Panc1 (cell line): ENCODE measurements around the gene ITGA3. TPM values are rescaled to one million over a fixed set of nuclear protein-coding genes. Genes with fewer than 3 reads are reported as not detected.

Source experiments
- ATAC-seq: fragments of 200-7000 bp; cut with Tn5 transposase; 2 replicates; pipeline ENCODE4 v1.9.1; 2020; ENCODE audit warnings: mild to moderate bottlenecking, moderate library complexity
- BruUV-seq: library from RNA; stranded (reverse); fragments of 400-500 nt; replicated peaks from 2 replicates; lab custom pipeline; 2021; lab: Mats Ljungman, UMichigan
- CTCF ChIA-PET: fragments of 300-600 bp; sonication (Branson Sonifier 250); formaldehyde crosslinking; loops from one replicate; lab custom pipeline; 2022; ENCODE audit warnings: antibody characterized with exemption; lab: Charles Lee
- POLR2A ChIA-PET: fragments of 300-600 bp; sonication (Branson Sonifier 250); formaldehyde crosslinking; loops from one replicate; lab custom pipeline; 2022; ENCODE audit warnings: antibody characterized with exemption; lab: Charles Lee
- DNase-seq: peaks from one replicate; pipeline ENCODE4 v3.0.0-alpha.2; 2010; ENCODE audit warnings: low read depth, low spot score
- H3K27ac ChIP-seq: 2 replicates; pipeline ENCODE4 v1.5.1; 2011; ENCODE audit warnings: mild to moderate bottlenecking, low read length, inconsistent platforms
- H3K27me3 ChIP-seq: fragments of 200-500 bp; sonication (Bioruptor generic); 2 replicates; pipeline ENCODE4 v1.6.0; 2014; ENCODE audit warnings: low read length, inconsistent platforms; ENCODE audit not compliant: control insufficient read depth, insufficient read depth
- H3K36me3 ChIP-seq: fragments of 200-500 bp; sonication (Bioruptor generic); 2 replicates; pipeline ENCODE4 v1.5.1; 2014; ENCODE audit warnings: inconsistent platforms, mild to moderate bottlenecking, low read length, moderate library complexity; ENCODE audit not compliant: control insufficient read depth, insufficient read depth
- H3K4me1 ChIP-seq: 2 replicates; pipeline ENCODE4 v1.5.1; 2011; ENCODE audit warnings: inconsistent platforms, mild to moderate bottlenecking, low read length, moderate library complexity; ENCODE audit not compliant: control insufficient read depth, insufficient read depth
- H3K4me3 ChIP-seq, 2 experiments: 2 replicates each; pipeline ENCODE4 v1.5.1; 2011 to 2012; ENCODE audit warnings: low read depth in 2 of 2, low read length in 2 of 2, mild to moderate bottlenecking in 2 of 2, inconsistent platforms in 1 of 2, moderate library complexity in 1 of 2
- H3K9me3 ChIP-seq: fragments of 200-500 bp; sonication (Bioruptor generic); 2 replicates; pipeline ENCODE4 v1.5.1; 2014; ENCODE audit warnings: low read depth, mild to moderate bottlenecking, inconsistent platforms, low read length, moderate library complexity; ENCODE audit not compliant: control insufficient read depth, insufficient read depth
- CTCF ChIP-seq: fragments of 450-650 bp; IDR thresholded peaks from 2 replicates; pipeline ENCODE4 v1.5.1; 2017; ENCODE audit warnings: mild to moderate bottlenecking
- POLR2AphosphoS5 ChIP-seq: IDR thresholded peaks from 2 replicates; pipeline ENCODE4 v1.6.1; 2012; ENCODE audit warnings: mild to moderate bottlenecking, low read depth, low read length, moderate library complexity
- SIN3A ChIP-seq: IDR thresholded peaks from 2 replicates; pipeline ENCODE4 v1.6.1; 2012; ENCODE audit warnings: low read depth, mild to moderate bottlenecking, low read length, moderate library complexity, borderline replicate concordance; ENCODE audit not compliant: insufficient read depth
- TCF7L2 ChIP-seq: IDR thresholded peaks from 2 replicates; pipeline ENCODE4 v1.6.1; 2011; ENCODE audit warnings: mild to moderate bottlenecking, low read depth, low read length, inconsistent platforms
- in situ Hi-C: cut with HindIII; loops from 2 replicates; pipeline ENCODE4 v1.10.0; 2016; ENCODE audit warnings: low sequenced_read_pairs, low pct_unique_long_range_greater_than_20kb
- intact Hi-C: fragments of 100-400 bp; cut with micrococcal nuclease; formaldehyde crosslinking; loops from one replicate; pipeline ENCODE4 v1.10.0; 2022; ENCODE audit not compliant: unreplicated experiment
- total RNA-seq: library from RNA; stranded (reverse); gene quantifications from one replicate; pipeline ENCODE4 v1.2.1, GENCODE V29; 2021; ENCODE audit not compliant: unreplicated experiment
- TF ChIP-seq, protein P1 (sequence below), 2 experiments: IDR thresholded peaks; 2 replicates each; pipeline ENCODE4 v1.6.1; 2011 to 2012; ENCODE audit warnings: low read depth in 2 of 2, control low read depth in 1 of 2, low read length in 1 of 2, mild to moderate bottlenecking in 1 of 2, moderate library complexity in 1 of 2; ENCODE audit not compliant: insufficient read depth in 1 of 2

The ITGA3 gene
- total RNA-seq, 1 experiment from 2014 or later, result 439 TPM

GRCh38 chr17:50128441-50129352, 72.8 kb downstream of the ITGA3 start:
- TF ChIP-seq, protein P1, sequence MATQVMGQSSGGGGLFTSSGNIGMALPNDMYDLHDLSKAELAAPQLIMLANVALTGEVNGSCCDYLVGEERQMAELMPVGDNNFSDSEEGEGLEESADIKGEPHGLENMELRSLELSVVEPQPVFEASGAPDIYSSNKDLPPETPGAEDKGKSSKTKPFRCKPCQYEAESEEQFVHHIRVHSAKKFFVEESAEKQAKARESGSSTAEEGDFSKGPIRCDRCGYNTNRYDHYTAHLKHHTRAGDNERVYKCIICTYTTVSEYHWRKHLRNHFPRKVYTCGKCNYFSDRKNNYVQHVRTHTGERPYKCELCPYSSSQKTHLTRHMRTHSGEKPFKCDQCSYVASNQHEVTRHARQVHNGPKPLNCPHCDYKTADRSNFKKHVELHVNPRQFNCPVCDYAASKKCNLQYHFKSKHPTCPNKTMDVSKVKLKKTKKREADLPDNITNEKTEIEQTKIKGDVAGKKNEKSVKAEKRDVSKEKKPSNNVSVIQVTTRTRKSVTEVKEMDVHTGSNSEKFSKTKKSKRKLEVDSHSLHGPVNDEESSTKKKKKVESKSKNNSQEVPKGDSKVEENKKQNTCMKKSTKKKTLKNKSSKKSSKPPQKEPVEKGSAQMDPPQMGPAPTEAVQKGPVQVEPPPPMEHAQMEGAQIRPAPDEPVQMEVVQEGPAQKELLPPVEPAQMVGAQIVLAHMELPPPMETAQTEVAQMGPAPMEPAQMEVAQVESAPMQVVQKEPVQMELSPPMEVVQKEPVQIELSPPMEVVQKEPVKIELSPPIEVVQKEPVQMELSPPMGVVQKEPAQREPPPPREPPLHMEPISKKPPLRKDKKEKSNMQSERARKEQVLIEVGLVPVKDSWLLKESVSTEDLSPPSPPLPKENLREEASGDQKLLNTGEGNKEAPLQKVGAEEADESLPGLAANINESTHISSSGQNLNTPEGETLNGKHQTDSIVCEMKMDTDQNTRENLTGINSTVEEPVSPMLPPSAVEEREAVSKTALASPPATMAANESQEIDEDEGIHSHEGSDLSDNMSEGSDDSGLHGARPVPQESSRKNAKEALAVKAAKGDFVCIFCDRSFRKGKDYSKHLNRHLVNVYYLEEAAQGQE (IDR thresholded peaks at IDR 0.05; ENCODE audit: insufficient read depth in 1 of 2, low read depth in 2 of 2, low read length in 1 of 2), result no peak
- no peak for TF ChIP-seq CTCF
- no peak for TF ChIP-seq SIN3A
- TF ChIP-seq TCF7L2, result no peak
- no peak for TF ChIP-seq POLR2AphosphoS5
- H3K9me3 ChIP-seq, result no peaks in the 10 kb centered on the region
- no TSS peak for BruUV-seq
- 0 out of 2 replicates have a peak overlapping the region, but pooled peaks have one; percentile 25 for H3K27ac ChIP-seq
- in situ Hi-C loops (no loop called here), intact Hi-C loops (no loop called here)
- H3K4me3 ChIP-seq, result peak overlapping the region; percentile 45
- H3K27me3 ChIP-seq, result no peaks in the 10 kb centered on the region
- CTCF ChIA-PET, result no interaction called here
- no peak for ATAC-seq
- no peak for DNase-seq
- H3K36me3 ChIP-seq, result no peaks in the 10 kb centered on the region
- peaks cover 22% of the 10 kb centered on the region for H3K4me1 ChIP-seq
- POLR2A ChIA-PET, result interaction anchor here (0.7 kb wide), 1 partner anchor 236 kb away, joined by 5 read pairs; no protein-coding TSS in a partner anchor

- BruUV-seq, result no TSS peak
- in situ Hi-C loops, result no loop called here
- Histone ChIP-seq H3K4me3 (peak overlapping the region; percentile 45), H3K27ac (no peak overlapping the region), H3K9me3 (no peaks in the 10 kb centered on the region), H3K36me3 (no peaks in the 10 kb centered on the region), H3K4me1 (peaks cover 23% of the 10 kb centered on the region), H3K27me3 (no peaks in the 10 kb centered on the region)
- intact Hi-C loops, result no loop called here
- TF ChIP-seq, protein P1 (IDR thresholded peaks at IDR 0.05; ENCODE audit: insufficient read depth in 1 of 2, low read depth in 2 of 2, low read length in 1 of 2), result no peak
- TF ChIP-seq CTCF, result no peak
- peak; percentile 9 for ATAC-seq
- no peak for DNase-seq
- ChIA-PET CTCF (interaction anchor here (1.5 kb wide), 1 partner anchor 35 kb away, joined by 9 read pairs; no protein-coding TSS in a partner anchor), POLR2A (no interaction called here)
These were observed 73.4 kb downstream of the ITGA3 start for GRCh38 chr17:50129353-50129727.
